GM10266 (cell line): ENCODE measurements around the gene PGA4.
"Not testable (repeated sequence)": the region's sequence is repeated elsewhere in the genome, so short reads cannot be mapped to it uniquely, and the experiment has no call there.

Source experiments
- DNase-seq: peaks from one replicate; pipeline ENCODE4 v3.0.0; 2012; ENCODE audit errors: extremely low spot score

Gene PGA4

GRCh38 chr11:61218306-61218705 is 3.8 kb upstream of the PGA4 start:
- not testable (repeated sequence) for DNase-seq

DNA sequence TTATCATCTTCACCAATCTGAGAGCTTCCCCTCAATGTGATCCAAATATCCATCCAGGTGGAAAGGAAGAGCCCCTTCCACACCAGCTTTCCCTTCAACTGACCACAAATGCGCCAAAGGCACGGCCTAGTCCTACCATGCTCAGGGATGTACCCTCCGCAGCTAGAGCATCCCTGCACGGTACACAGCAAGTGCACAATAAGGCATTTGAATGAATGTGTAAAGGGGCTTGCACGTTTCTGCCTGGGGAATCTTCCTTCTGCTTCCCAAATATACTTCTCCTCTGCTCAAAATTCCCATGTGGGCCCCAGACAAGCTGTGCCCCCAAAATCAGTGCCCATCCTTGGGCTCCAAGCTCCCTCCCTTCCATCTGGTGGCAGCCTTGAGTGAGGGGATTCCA is 3.1 kb upstream of the PGA4 start:
- DNase-seq: not testable (repeated sequence)

DNA sequence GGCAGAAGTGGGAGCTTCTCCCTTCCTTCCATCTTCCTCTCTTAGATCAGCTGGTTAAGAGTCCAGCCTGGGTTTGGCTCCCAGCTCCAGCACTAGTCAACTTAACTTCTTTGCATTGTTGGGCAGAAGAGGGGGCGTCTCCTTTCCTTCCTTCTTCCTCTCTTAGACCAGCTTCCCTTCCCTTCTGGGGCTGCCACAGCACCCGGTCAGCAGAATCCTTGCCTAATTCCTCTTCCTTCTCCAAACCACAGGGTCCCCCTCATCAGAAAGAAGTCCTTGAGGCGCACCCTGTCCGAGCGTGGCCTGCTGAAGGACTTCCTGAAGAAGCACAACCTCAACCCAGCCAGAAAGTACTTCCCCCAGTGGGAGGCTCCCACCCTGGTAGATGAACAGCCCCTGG is 545 bp downstream of the PGA4 start:
- not testable (repeated sequence) for DNase-seq

DNA sequence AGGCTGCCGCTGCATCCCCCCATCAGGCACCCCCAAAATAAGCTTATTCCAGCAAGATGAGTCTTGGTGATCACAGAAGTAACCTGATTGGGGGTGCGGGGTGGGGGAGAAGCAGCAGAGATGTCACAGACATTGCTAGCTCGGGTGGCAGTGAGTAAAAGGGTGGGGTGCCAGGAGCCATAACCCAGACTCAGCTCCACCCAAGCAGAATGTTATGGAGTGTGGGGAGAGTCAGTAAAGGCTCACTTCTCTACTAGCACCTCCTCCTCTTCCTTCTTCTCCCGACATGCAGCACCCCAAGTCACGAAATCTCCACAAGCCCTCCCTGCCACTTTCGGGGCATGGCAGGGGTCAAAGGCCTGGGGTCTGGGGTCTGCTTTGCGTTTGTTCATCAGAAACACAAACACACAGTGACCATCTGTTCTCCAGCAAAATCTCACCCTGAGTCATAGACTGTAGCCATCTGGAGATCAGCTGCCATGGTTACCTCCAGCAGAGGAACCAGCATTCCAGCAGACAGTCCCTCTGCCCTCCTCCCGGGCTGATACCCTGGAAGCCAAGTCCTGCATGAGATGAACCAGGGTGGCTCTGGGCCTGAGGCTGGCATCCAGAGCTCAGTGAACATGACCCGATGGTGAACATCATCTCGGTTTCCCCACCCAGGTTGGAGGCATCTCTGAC is 4.5 kb downstream of the PGA4 start:
- not testable (repeated sequence) for DNase-seq

- DNase-seq: not testable (repeated sequence)
Observed at GRCh38 chr11:61229458-61229857, 7.3 kb downstream of the PGA4 start.

DNA sequence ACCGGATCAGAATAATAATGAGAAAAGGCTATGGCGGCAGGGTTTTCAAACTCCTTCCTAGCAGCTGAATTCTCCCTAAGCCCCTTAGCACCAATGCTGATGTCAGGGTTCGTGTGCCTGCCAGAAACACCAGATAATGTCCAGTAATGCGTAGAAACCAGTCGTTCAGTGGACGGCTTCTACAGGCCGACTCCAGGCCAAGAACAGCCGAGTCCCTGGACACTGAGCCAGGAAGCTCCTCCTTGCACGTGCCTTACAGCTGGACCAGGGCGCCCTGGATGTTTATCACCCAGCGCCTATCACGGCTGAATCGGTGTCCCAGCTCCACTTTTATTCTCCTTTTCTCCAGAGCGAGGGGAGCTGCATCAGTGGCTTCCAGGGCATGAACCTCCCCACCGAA is 8.9 kb downstream of the PGA4 start:
- not testable (repeated sequence) for DNase-seq

GRCh38 chr11:61231585-61231984 is 9.4 kb downstream of the PGA4 start:
- DNase-seq: not testable (repeated sequence)

- DNase-seq: not testable (repeated sequence)
Observed at GRCh38 chr11:61232548-61233145, 10.5 kb downstream of the PGA4 start.

- not testable (repeated sequence) for DNase-seq
Observed at GRCh38 chr11:61237130-61237529, 15.0 kb downstream of the PGA4 start.

DNA sequence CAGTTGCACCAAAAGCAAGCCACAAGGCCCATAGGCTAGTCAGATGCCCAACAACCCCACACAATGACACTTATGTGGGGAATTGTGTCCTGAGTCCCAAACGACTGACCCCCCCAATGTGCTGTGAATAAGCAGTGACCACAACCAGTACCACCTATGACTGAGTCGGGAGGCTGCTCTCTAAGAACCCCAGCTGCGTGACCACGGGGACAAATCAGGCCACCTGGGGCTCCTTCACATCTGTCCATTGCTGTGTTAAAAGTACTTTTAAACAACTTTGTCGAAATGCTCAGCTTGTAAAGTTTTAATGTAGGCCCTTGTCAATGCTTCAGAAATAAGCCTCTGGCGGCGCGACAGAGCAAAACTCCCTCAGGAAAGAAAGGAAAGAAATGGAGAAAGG is 18.1 kb downstream of the PGA4 start:
- DNase-seq: not testable (repeated sequence)

GRCh38 chr11:61240875-61241274 is 18.7 kb downstream of the PGA4 start, which contains the start of gene PGA5:
TSS of gene PGA5 (plus strand) at chr11:61241175. CDS start at chr11:61241227, 52 bp downstream.
- not testable (repeated sequence) for DNase-seq

DNA sequence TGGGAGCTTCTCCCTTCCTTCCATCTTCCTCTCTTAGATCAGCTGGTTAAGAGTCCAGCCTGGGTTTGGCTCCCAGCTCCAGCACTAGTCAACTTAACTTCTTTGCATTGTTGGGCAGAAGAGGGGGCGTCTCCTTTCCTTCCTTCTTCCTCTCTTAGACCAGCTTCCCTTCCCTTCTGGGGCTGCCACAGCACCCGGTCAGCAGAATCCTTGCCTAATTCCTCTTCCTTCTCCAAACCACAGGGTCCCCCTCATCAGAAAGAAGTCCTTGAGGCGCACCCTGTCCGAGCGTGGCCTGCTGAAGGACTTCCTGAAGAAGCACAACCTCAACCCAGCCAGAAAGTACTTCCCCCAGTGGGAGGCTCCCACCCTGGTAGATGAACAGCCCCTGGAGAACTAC is 19.4 kb downstream of the PGA4 start:
- not testable (repeated sequence) for DNase-seq

- not testable (repeated sequence) for DNase-seq
Observed at GRCh38 chr11:61245284-61245964, 23.3 kb downstream of the PGA4 start.

DNA sequence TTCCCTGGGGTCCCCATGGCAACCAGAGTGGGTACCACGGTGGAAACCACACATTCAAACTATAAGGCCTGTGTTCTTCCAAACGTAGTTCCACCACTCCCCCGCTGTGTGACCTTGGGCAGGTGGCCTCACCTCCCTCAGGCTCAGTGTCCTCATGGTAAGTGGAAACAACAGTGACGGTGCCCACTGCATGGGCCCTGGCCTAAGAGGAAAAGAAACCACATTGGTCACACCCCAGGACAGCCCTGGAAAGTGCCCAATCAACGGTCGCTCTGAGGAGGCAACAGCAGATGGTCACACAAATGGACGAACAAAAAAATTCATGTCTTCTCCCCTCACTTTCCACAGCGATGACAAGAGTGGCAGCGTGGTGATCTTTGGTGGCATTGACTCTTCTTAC is 25.9 kb downstream of the PGA4 start:
- not testable (repeated sequence) for DNase-seq

DNA sequence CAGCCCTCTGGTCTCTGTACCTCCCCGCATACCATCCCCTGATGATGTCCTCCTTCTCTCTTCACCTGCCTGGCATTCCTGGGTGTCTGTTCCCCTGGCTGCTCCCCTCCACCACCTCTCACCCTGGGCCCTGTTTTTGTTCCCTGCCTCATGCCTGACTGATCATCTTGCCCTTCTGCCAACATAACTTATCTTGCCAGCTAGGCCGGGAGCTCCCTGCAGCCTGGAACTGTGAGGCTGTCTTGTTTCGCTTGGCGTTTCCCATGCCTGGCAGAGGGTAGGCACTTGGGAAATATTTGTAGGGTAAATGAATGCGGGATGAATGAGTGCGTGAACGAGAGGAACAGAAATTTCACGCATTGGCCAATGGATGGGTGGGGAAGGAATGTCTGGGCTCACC is 27.1 kb downstream of the PGA4 start:
- not testable (repeated sequence) for DNase-seq

DNA sequence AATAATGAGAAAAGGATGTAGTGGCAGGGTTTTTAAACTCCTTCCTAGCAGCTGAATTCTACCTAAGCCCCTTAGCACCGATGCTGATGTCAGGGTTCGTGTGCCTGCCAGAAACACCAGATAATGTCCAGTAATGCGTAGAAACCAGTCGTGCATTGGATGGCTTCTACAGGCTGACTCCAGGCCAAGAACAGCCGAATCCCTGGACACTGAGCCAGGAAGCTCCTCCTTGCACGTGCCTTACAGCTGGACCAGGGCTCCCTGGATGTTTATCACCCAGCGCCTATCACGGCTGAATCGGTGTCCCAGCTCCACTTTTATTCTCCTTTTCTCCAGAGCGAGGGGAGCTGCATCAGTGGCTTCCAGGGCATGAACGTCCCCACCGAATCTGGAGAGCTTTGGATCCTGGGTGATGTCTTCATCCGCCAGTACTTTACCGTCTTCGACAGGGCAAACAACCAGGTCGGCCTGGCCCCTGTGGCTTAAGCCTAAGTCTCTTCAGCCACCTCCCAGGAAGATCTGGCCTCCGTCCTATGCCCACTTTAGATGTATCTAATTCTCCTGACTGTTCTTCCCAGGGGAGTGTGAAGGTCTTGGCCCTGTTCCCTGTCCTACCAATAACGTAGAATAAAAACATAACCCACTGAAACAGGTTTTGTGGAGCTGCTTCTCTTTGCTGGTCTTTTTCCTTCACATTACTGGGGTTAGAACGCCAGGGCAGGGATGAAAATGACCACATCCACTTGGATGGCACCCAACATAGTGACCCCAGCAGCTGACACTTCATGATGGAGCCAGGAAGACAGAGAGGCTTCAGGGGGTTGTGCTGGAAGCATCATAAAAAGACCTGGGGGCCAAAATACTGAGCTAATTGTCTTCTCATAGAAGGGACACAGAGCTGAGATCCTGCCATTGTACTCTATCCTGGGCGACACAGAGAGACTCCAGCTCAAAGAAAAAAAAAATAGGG is 28.9 kb downstream of the PGA4 start:
- not testable (repeated sequence) for DNase-seq

DNA sequence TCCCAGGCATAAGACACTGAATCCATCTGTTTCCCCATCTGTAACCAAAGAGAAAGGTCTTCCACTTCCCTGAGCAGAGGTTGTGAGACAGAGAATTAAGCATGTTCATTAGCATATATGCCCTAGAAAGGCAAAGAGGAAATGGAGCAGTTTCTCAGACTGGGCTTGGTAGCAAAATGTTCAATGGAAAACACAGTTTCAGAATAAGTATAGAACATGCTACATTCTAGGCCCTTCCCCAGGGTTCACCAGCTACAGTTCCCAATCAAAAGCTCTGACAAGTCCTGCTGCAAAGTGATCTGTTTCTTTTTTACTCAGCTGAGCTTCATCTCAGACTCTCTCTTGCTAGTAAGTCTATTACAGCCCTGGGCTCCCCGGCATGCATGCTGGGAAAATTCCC is 30.2 kb downstream of the PGA4 start:
- DNase-seq: not testable (repeated sequence)
